NCI-H345 (cell line): Measurements from ENCODE around the gene HSCB.
"Not testable (repeated sequence)": the region's sequence is repeated elsewhere in the genome, so short reads cannot be mapped to it uniquely, and the experiment has no call there.

ENCODE experiments used
- DNase-seq: peaks from one replicate; lab custom pipeline; 2025; lab: John Stamatoyannopoulos, UW

HSCB gene

DNA sequence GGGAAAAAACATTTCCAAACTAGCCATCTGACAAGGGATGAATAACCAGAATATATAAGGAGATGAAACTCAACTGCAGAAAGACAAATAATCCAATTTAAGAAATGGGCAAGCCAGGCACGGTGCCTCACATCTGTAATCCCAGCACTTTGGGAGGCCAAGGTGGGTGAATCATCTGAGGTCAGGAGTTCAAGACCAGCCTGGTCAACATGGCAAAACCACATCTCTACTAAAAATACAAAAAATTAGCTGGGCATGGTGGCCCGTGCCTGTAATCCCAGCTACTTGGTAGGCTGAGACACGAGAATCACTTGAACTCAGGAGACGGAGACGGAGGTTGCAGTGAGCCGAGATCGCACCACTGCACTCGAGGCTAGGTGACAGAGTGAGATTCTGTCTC, 3.0 kb upstream of the HSCB start:
- not testable (repeated sequence) for DNase-seq

- no peak for DNase-seq
Observed at GRCh38 chr22:28741200-28741784, 547 bp upstream of the HSCB start.

GRCh38 chr22:28742562-28742962, 723 bp downstream of the HSCB start:
- DNase-seq = no peak

DNA sequence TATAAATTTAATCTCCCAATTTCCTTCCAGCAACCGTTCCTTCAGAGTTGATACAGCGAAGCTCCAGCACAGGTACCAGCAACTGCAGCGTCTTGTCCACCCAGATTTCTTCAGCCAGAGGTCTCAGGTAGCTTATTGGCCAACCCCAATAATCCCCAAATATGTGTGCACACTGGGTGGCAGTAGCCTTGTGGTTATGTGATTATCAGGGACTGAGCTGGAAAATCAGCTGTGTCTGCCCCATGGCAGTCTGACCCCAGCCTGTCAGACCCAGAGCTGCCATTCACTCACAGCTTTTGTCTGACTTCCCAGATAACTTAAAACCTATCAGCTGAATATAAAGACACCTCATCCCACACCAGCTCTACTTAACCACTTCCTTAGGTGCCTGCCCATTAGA, 2.0 kb downstream of the HSCB start:
- no peak for DNase-seq

DNA sequence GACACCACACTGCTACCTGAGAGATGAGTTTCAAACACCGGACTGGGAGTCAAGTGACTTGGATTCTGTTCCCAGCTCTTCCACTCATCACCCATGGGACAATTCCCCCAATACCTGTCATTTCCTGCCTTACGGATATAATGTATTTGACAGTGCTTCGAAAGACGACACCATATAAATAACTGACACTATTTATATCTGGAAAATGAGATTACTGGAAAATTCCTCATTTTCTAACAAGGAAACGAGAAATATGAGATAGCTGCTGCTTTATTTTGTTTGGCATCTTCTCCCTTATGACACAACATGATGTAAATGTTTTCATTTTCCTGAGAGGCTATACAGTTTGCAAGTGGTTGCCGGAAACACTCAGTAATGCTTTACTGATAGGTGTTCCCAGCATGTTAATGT, 8.6 kb downstream of the HSCB start:
- DNase-seq = no peak

DNA sequence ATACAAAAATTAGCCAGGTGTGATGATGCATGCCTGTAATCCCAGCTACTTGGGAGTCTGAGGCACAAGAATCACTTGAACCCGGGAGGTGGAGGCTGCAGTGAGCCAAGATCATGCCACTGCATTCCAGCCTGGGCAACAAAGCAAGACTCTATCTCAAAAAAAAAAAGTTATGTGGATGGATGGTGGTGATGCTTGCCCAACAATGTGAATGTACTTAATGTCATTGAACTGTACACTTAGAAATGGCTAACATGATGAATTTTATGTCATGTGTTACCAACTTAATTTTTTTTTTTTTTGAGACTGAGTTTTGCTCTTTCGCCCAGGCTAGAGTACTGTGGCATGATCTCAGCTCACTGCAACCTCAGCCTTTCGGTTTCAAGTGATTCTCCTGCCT, 12.7 kb downstream of the HSCB start:
- DNase-seq = not testable (repeated sequence)

GRCh38 chr22:28759861-28760560, 18.2 kb downstream of the HSCB start:
- peak; percentile 64 for DNase-seq

GRCh38 chr22:28761449-28761755, 19.6 kb downstream of the HSCB start:
- DNase-seq = no peak

DNA sequence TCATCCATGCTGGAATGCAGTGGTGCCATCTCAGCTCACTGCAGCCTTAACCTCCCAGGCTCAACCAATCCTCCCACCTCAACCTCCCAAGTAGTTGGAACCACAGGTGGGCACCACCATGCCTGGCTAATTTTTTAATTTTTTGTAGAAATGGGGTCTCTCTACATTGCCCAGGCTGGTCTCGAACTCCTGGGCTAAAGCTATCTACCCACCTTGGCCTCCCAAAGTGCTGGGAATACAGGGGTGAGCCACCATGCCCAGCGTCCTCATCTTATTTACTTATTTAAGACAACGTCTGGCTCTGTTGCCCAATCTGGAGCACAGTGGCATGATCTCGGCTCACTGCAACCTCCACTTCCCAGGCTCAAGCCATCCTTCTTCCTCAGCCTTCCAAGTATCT, 20.2 kb downstream of the HSCB start:
- DNase-seq = not testable (repeated sequence)

- no peak for DNase-seq
Observed at GRCh38 chr22:28766628-28767027, 24.8 kb downstream of the HSCB start.

DNA sequence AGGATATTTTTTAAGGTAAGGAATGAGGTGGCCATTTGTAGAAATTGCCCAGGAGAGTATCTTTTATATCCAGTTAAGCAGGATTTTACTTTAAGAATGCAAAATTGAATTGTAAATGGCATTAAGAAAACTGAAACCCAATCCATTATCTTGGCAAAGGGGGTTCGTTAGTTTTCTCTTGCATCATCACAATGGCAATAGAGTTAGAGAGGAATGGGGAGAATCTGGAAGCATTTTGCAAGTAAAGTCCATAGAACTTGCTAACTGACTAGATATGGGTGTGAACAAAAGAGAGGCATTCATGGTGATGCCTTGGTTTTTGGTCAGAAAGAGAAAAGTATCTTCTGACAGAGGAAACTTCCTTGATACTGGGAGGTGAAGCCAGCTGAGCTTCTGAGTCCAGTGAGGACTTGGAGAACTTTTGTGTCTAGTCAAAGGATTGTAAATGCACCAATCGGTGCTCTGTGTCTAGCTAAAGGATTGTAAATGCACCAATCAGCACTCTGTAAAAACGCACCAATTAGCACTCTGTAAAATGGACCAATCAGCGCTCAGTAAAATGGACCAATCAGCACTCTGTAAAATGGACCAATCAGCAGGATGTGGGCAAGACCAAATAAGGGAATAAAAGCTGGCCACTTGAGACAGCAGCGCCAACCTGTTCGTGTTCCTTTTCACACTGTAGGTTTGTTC, 27.0 kb downstream of the HSCB start:
- no peak for DNase-seq

GRCh38 chr22:28769394-28770085, 27.7 kb downstream of the HSCB start:
- DNase-seq = no peak

- DNase-seq = peak; percentile 62
Observed at GRCh38 chr22:28771195-28771791, 29.5 kb downstream of the HSCB start.

DNA sequence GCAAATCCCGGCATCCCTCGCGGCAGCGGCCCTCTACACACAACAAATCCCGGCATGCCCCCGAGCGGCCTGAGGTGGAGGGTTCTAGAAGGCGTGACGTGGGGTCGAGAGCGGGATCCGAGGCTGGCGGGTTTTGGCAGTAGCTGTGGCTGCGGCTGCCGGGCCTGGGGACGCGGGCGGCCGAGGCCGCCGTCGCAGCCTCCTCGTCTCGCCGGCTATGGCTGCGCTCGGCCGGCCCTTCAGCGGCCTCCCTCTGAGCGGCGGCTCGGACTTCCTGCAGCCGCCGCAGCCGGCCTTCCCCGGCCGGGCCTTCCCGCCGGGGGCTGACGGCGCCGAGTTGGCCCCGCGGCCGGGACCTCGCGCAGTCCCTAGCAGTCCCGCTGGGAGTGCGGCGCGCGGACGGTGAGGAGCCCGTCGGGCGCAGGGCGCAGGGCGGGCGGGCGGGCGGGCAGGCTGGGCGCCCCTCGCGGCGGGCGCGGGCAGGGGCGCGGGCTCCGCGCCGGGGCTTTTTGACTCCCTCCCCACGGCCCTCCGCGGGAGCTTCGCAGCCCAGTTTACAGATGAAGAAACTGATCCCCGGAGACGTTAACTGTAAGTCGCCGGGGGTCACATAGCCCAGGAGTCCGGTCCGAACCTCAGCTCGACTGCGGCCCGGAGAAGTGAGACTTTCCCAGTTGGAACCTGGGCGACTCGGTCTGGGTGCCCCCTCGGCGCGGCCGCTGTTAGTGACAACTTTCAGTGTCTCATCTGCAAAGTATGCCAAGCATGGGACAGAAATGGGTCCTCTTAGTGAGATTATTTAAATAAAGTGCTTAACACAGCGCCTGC, 31.0 kb downstream of the HSCB start, which contains the start of gene CCDC117:
CCDC117 (plus strand) TSS at position 63 of the 828 bp plus-strand sequence; CDS start at position 218, 155 bp downstream.
- peak; percentile 91 for DNase-seq

DNA sequence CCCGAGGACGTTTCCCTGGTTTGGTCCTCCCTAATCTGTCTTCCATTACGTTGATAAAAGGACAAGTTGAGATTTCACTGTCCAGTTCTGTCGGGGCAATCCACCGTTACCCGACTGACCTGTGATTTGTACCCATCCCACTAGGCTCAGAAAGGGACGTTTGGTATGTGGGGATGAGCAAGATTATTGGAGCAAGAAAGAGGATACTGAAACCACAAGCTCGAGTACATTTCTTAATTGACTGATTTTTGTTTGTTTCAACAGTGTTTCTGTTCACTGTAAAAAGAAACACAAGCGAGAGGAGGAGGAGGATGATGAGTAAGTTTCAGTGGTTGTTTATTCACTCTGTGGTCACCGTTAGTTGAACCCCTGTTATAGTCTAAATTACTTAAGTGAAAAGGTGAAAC, 31.6 kb downstream of the HSCB start:
- DNase-seq = no peak

DNA sequence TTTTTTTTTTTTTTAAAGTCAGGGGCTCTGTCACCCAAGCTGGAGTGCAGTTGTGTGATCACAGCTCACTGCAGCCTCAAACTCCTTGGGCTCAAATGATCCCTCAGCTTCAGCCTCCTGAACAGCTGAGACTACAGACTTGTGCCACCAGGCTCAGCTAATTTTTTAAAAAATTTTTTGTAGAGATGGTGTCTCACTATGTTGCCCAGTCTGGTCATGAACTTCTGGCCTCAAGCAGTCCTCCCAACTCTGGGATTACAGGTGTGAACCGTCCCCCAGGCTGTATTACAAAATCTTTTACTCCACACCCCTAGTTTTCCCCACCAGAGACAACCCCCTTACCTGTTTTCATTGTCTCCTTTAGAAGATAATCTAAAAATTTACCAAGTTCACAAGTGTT, 32.5 kb downstream of the HSCB start:
- DNase-seq = no peak

DNA sequence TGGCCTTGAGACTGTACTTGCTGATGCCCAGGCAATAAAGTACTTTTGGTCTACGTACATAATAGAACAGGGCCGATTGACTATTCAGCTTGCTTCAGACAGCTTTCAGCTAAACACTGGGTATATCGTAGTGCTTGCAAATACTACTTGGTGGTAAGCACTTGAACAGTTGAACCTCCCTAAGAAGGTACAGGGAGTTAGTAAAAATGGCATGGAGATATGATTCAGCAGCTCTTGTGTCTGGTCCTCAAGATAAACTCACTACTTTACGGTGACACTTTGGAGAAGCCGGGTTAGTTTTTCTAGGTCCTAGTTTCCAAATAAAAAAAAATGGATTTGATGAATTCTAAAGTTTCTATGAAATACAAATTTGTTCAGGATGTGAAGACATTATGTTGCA, 38.0 kb downstream of the HSCB start:
- DNase-seq = no peak

GRCh38 chr22:28780296-28780695, 38.5 kb downstream of the HSCB start:
- no peak for DNase-seq

- no peak for DNase-seq
Observed at GRCh38 chr22:28783786-28784671, 42.2 kb downstream of the HSCB start.

DNA sequence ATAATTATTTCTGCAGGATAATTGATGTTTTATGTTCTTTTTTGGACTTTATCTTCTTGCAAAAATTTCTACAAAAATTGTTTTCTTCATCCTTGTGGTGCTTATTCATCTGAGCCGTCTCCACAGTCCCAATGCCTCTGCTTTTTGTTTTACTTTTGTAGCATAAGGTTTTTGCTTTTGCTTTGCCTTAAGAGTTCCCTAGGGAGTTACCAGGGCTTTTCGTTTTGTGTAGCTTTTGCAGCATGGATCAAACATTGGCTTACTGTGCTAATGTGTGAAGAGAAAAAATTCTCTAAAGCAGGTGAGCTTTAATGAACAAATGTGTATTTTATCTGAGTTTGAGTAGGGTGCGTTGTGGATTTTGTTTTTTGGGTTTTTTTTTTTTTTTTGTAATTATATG, 46.8 kb downstream of the HSCB start:
- DNase-seq = no peak
